HL-60 (cell line): ENCODE results near the gene NSFL1C.

Experiments
- DNase-seq, 2 experiments: peaks; one replicate each; pipeline ENCODE4 v3.0.0-alpha.2; 2010 to 2020; ENCODE audit warnings: low read depth in 1 of 2, low spot score in 1 of 2
- H3K27ac ChIP-seq: fragments of 250-450 bp; sonication (Bioruptor Pico); replicated peaks from 2 replicates; pipeline ENCODE4 v1.5.1; 2020; ENCODE audit warnings: mild to moderate bottlenecking, moderate library complexity
- H3K27me3 ChIP-seq: fragments of 250-450 bp; sonication (Bioruptor Pico); 2 replicates; pipeline ENCODE4 v1.5.1; 2021; ENCODE audit warnings: mild to moderate bottlenecking, moderate library complexity; ENCODE audit not compliant: insufficient read depth, poor library complexity, severe bottlenecking
- H3K4me3 ChIP-seq: replicated peaks from 2 replicates; pipeline ENCODE4 v1.5.1; 2011; ENCODE audit warnings: mild to moderate bottlenecking, control low read depth, low read length; ENCODE audit not compliant: insufficient read depth
- GABPA ChIP-seq: IDR thresholded peaks from 2 replicates; pipeline ENCODE4 v1.6.1; 2012; ENCODE audit warnings: low read depth
- POLR2AphosphoS5 ChIP-seq: IDR thresholded peaks from 2 replicates; pipeline ENCODE4 v1.6.1; 2012; ENCODE audit warnings: low read depth
- SPI1 ChIP-seq: IDR thresholded peaks from 2 replicates; pipeline ENCODE4 v1.6.1; 2012; ENCODE audit warnings: low read depth, mild to moderate bottlenecking, borderline replicate concordance
- TF ChIP-seq, protein P1 (sequence below): IDR thresholded peaks from 2 replicates; pipeline ENCODE4 v1.6.1; 2012; ENCODE audit warnings: low read depth; ENCODE audit not compliant: insufficient replicate concordance
- TF ChIP-seq, protein P2 (sequence below): IDR thresholded peaks from one replicate; pipeline ENCODE4 v1.5.1; 2011; ENCODE audit warnings: low read length, control low read depth, inconsistent platforms; ENCODE audit not compliant: insufficient read depth

The NSFL1C gene

DNA sequence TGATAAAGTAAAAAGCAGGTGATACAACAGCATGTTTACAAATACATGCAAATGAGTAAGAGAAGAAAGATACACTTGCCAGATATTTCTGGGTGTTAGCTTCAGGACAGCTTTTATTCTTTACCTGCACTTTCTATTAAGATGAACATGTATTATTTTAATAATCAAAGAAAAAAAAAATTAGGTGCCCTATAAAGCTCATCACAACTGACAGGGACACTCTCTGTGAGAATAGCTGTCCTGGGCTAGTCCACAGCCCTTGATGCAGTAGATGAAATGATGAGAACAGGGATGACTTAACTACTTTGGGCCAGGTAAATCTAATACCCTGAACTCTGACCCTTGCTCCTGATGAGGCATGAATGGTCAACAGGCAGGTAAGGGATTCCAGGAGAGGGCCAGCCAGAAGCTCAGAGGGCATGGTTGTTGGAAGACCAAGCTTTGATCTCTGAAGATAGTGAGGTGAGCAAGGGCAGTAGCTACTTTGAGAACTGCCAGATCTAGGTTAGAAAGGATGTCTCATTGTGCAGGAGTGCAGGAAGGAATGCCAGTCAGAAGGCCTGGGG, 15.6 kb downstream of the NSFL1C start:
- Histone ChIP-seq H3K27ac (no peak overlapping the region), H3K4me3 (no peak overlapping the region), H3K27me3 (no peaks in the 10 kb centered on the region)
- DNase-seq: no peak
- TF ChIP-seq POLR2AphosphoS5: no peak

DNA sequence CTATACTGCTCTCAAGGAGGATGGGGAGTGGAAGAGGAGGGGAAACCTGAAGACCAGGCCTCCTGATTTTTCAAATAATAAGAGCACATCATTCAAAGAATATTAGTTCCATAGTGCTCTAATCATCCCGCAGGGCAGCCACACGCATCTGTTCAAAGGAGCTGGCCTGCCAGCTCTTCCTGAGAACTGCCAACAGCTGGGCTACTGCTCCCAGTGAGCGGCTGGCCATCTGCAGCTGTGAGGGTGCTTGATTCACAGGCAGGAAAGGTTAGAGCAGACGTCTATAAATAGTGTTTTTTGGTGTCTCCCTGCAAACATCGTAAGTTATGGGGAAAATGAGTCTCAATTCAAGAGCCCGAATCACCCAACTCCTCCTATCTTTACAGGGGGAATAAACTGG, 17.3 kb downstream of the NSFL1C start:
- Histone ChIP-seq H3K27me3 (no peaks in the 10 kb centered on the region), H3K27ac (no peak overlapping the region), H3K4me3 (no peak overlapping the region)
- TF ChIP-seq GABPA (no peak), SPI1 (no peak), POLR2AphosphoS5 (no peak)
- TF ChIP-seq, protein P1, sequence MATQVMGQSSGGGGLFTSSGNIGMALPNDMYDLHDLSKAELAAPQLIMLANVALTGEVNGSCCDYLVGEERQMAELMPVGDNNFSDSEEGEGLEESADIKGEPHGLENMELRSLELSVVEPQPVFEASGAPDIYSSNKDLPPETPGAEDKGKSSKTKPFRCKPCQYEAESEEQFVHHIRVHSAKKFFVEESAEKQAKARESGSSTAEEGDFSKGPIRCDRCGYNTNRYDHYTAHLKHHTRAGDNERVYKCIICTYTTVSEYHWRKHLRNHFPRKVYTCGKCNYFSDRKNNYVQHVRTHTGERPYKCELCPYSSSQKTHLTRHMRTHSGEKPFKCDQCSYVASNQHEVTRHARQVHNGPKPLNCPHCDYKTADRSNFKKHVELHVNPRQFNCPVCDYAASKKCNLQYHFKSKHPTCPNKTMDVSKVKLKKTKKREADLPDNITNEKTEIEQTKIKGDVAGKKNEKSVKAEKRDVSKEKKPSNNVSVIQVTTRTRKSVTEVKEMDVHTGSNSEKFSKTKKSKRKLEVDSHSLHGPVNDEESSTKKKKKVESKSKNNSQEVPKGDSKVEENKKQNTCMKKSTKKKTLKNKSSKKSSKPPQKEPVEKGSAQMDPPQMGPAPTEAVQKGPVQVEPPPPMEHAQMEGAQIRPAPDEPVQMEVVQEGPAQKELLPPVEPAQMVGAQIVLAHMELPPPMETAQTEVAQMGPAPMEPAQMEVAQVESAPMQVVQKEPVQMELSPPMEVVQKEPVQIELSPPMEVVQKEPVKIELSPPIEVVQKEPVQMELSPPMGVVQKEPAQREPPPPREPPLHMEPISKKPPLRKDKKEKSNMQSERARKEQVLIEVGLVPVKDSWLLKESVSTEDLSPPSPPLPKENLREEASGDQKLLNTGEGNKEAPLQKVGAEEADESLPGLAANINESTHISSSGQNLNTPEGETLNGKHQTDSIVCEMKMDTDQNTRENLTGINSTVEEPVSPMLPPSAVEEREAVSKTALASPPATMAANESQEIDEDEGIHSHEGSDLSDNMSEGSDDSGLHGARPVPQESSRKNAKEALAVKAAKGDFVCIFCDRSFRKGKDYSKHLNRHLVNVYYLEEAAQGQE: no peak
- TF ChIP-seq, protein P2, sequence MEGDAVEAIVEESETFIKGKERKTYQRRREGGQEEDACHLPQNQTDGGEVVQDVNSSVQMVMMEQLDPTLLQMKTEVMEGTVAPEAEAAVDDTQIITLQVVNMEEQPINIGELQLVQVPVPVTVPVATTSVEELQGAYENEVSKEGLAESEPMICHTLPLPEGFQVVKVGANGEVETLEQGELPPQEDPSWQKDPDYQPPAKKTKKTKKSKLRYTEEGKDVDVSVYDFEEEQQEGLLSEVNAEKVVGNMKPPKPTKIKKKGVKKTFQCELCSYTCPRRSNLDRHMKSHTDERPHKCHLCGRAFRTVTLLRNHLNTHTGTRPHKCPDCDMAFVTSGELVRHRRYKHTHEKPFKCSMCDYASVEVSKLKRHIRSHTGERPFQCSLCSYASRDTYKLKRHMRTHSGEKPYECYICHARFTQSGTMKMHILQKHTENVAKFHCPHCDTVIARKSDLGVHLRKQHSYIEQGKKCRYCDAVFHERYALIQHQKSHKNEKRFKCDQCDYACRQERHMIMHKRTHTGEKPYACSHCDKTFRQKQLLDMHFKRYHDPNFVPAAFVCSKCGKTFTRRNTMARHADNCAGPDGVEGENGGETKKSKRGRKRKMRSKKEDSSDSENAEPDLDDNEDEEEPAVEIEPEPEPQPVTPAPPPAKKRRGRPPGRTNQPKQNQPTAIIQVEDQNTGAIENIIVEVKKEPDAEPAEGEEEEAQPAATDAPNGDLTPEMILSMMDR: no peak
- no peak for DNase-seq

DNA sequence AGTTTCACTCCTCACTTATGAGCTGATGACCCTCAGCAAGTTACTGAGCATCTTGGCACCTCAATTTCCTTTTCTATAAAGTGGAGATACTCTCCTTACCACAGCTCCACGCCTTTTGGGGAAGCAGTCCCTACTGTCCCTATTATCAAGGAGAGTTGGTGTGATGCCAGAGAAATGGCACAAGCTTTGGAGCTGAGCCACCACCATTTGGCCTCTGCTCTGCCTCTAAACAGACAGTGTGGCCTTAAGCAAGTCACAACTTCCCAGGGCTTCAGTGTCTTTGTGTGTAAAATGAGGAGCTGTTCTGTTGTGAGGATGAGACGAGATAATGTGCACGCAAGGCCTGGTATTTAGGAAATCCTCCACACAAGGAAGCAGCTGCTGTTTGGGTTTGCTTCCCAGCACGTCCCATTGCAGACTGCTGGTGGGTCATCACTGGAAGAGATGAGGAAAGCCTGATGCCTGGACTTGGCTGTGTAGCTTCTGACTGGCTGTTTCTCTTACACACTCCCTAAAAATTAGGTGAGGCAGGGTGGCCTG, 18.5 kb downstream of the NSFL1C start:
- no peaks in the 10 kb centered on the region for H3K27me3 ChIP-seq
- H3K27ac ChIP-seq: no peak overlapping the region
- H3K4me3 ChIP-seq: no peak overlapping the region
- TF ChIP-seq SPI1 (no peak), GABPA (no peak), POLR2AphosphoS5 (no peak)
- TF ChIP-seq, protein P2: no peak
- TF ChIP-seq, protein P1: no peak
- DNase-seq: no peak

DNA sequence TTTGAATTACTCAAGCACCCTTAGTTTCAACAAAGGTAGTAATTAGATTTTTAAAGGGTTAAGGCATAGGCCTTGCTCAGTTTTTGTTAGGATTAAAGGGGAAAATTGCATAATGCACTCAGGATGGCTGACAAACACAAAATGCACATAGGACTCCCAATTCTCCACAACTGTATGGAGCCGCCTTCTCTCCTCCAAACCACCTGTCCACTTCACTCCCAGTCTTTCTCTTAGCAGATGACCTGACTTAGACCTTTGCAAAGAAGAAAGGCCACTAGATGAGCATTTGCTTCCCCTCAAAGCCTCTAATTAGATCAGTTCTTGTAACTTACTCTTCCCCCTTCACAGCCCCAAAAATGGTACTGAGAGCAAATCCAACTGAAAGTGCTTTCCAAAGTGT, 20.1 kb downstream of the NSFL1C start:
- no peak for DNase-seq
- no peaks in the 10 kb centered on the region for H3K27me3 ChIP-seq
- no peak overlapping the region for H3K4me3 ChIP-seq
- TF ChIP-seq SPI1 (no peak), GABPA (no peak), POLR2AphosphoS5 (no peak)
- TF ChIP-seq, protein P1: no peak
- TF ChIP-seq, protein P2: no peak
- H3K27ac ChIP-seq: no peak overlapping the region
